Measurements from ENCODE around the gene CCDC92.

The CCDC92 gene

DNA sequence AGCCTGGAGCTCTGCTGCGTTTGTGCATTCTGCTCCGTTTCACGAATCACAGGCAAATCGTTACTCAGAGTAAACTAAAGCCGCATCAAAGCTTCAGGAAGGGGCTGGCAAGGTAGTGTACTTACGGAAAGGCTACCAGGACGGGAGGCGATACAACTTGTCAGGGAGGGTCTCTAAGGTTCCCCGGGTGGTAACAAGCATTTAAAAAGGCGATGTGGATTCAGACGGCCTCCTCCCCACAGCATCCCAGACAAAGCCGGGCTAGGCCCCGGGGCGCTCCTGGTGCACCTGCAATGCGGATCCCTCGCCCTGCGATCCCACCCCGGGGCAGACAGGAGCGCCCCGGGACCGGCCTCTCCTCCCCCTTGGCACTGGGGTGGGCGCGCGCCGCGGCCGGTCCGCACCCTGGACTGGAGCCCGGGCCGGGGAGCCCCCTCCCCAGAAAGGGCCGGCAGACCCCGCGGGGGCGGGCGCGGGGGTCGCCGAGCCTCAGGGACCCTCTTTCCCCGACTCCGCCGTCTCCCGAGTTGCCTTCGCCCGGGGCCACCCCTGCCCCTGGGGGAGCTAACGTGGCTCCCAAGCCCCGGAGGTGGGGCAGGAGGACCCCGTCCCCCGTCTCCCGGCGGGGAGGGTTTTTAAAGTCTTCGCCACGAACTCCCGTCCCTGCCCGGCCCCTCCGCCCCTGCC lies 718 bp downstream of the CCDC92 start:
- TF ChIP-seq OSR1 (CRISPR knock-in tag; IDR thresholded peaks at IDR 0.05) (no peak), RARB (CRISPR knock-in tag; IDR thresholded peaks at IDR 0.05) (no peak), SNAI2 (CRISPR knock-in tag; IDR thresholded peaks at IDR 0.05) (no peak), TCF4 (CRISPR knock-in tag; IDR thresholded peaks at IDR 0.05; ENCODE audit: borderline replicate concordance) (no peak), ISL1 (CRISPR knock-in tag; IDR thresholded peaks at IDR 0.05) (no peak), GLIS3 (CRISPR knock-in tag; IDR thresholded peaks at IDR 0.05) (no peak), CSDC2 (CRISPR knock-in tag; IDR thresholded peaks at IDR 0.05) (no peak), ESRRG (CRISPR knock-in tag; IDR thresholded peaks at IDR 0.05) (no peak), PPARA (CRISPR knock-in tag; IDR thresholded peaks at IDR 0.05; ENCODE audit: borderline replicate concordance) (no peak), ZC3H10 (CRISPR knock-in tag; IDR thresholded peaks at IDR 0.05) (no peak), BACH2 (CRISPR knock-in tag; IDR thresholded peaks at IDR 0.05; ENCODE audit: borderline replicate concordance) (no peak), ZNF70 (CRISPR knock-in tag; IDR thresholded peaks at IDR 0.05) (no peak), ZNF565 (CRISPR knock-in tag; conservative IDR thresholded peaks at IDR 0.05; ENCODE audit: low read depth) (no peak), TOX (CRISPR knock-in tag; IDR thresholded peaks at IDR 0.05; ENCODE audit: borderline replicate concordance) (no peak), ARNTL (CRISPR knock-in tag; IDR thresholded peaks at IDR 0.05; ENCODE audit: borderline replicate concordance, low read depth) (no peak), ZFP3 (CRISPR knock-in tag; IDR thresholded peaks at IDR 0.05) (no peak)
- TF ChIP-seq, protein P1, sequence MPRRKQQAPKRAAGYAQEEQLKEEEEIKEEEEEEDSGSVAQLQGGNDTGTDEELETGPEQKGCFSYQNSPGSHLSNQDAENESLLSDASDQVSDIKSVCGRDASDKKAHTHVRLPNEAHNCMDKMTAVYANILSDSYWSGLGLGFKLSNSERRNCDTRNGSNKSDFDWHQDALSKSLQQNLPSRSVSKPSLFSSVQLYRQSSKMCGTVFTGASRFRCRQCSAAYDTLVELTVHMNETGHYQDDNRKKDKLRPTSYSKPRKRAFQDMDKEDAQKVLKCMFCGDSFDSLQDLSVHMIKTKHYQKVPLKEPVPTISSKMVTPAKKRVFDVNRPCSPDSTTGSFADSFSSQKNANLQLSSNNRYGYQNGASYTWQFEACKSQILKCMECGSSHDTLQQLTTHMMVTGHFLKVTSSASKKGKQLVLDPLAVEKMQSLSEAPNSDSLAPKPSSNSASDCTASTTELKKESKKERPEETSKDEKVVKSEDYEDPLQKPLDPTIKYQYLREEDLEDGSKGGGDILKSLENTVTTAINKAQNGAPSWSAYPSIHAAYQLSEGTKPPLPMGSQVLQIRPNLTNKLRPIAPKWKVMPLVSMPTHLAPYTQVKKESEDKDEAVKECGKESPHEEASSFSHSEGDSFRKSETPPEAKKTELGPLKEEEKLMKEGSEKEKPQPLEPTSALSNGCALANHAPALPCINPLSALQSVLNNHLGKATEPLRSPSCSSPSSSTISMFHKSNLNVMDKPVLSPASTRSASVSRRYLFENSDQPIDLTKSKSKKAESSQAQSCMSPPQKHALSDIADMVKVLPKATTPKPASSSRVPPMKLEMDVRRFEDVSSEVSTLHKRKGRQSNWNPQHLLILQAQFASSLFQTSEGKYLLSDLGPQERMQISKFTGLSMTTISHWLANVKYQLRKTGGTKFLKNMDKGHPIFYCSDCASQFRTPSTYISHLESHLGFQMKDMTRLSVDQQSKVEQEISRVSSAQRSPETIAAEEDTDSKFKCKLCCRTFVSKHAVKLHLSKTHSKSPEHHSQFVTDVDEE (CRISPR knock-in tag; IDR thresholded peaks at IDR 0.05): no peak
- TF ChIP-seq, protein P2, sequence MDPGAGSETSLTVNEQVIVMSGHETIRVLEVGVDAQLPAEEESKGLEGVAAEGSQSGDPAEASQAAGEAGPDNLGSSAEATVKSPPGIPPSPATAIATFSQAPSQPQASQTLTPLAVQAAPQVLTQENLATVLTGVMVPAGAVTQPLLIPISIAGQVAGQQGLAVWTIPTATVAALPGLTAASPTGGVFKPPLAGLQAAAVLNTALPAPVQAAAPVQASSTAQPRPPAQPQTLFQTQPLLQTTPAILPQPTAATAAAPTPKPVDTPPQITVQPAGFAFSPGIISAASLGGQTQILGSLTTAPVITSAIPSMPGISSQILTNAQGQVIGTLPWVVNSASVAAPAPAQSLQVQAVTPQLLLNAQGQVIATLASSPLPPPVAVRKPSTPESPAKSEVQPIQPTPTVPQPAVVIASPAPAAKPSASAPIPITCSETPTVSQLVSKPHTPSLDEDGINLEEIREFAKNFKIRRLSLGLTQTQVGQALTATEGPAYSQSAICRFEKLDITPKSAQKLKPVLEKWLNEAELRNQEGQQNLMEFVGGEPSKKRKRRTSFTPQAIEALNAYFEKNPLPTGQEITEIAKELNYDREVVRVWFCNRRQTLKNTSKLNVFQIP (CRISPR knock-in tag; IDR thresholded peaks at IDR 0.05; ENCODE audit: borderline replicate concordance, low read depth): no peak
- TF ChIP-seq, protein P3, sequence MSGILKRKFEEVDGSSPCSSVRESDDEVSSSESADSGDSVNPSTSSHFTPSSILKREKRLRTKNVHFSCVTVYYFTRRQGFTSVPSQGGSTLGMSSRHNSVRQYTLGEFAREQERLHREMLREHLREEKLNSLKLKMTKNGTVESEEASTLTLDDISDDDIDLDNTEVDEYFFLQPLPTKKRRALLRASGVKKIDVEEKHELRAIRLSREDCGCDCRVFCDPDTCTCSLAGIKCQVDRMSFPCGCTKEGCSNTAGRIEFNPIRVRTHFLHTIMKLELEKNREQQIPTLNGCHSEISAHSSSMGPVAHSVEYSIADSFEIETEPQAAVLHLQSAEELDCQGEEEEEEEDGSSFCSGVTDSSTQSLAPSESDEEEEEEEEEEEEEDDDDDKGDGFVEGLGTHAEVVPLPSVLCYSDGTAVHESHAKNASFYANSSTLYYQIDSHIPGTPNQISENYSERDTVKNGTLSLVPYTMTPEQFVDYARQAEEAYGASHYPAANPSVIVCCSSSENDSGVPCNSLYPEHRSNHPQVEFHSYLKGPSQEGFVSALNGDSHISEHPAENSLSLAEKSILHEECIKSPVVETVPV (CRISPR knock-in tag; IDR thresholded peaks at IDR 0.05): no peak
- TF ChIP-seq, protein P4, sequence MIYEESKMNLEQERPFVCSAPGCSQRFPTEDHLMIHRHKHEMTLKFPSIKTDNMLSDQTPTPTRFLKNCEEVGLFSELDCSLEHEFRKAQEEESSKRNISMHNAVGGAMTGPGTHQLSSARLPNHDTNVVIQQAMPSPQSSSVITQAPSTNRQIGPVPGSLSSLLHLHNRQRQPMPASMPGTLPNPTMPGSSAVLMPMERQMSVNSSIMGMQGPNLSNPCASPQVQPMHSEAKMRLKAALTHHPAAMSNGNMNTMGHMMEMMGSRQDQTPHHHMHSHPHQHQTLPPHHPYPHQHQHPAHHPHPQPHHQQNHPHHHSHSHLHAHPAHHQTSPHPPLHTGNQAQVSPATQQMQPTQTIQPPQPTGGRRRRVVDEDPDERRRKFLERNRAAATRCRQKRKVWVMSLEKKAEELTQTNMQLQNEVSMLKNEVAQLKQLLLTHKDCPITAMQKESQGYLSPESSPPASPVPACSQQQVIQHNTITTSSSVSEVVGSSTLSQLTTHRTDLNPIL (CRISPR knock-in tag; IDR thresholded peaks at IDR 0.05; ENCODE audit: low read depth): no peak
- ATAC-seq: peak; percentile 57

DNA sequence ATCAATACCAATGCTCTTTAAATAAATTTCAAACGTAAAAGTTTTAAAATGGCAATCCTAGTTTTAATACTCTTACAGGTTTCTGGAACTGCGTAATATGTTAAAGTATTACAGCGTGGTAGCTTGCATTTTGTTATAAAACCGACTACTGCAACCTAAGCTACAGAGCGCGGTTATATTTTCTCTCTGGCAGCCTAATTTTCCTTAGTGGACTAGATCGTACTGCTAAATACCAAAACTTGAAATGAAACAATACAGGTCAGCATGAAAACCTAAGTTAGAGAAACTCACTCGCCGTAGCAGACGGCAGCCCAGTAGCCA lies 1.2 kb downstream of the CCDC92 start:
- no peak for ATAC-seq
- TF ChIP-seq ZFP30 (CRISPR knock-in tag; IDR thresholded peaks at IDR 0.05): no peak
- no peak for TF ChIP-seq BACH2 (CRISPR knock-in tag; IDR thresholded peaks at IDR 0.05; ENCODE audit: borderline replicate concordance)
- no peak for TF ChIP-seq OSR1 (CRISPR knock-in tag; IDR thresholded peaks at IDR 0.05)
- TF ChIP-seq SNAI2 (CRISPR knock-in tag; IDR thresholded peaks at IDR 0.05): no peak
- TF ChIP-seq, protein P3 (CRISPR knock-in tag; IDR thresholded peaks at IDR 0.05): no peak
- TF ChIP-seq RARB (CRISPR knock-in tag; IDR thresholded peaks at IDR 0.05): no peak
- TF ChIP-seq ISL1 (CRISPR knock-in tag; IDR thresholded peaks at IDR 0.05): no peak
- no peak for TF ChIP-seq GLIS3 (CRISPR knock-in tag; IDR thresholded peaks at IDR 0.05)
- no peak for TF ChIP-seq TOX (CRISPR knock-in tag; IDR thresholded peaks at IDR 0.05; ENCODE audit: borderline replicate concordance)
- no peak for TF ChIP-seq ZNF8 (CRISPR knock-in tag; IDR thresholded peaks at IDR 0.05)
- TF ChIP-seq, protein P2 (CRISPR knock-in tag; IDR thresholded peaks at IDR 0.05; ENCODE audit: borderline replicate concordance, low read depth): no peak
- TF ChIP-seq ESRRG (CRISPR knock-in tag; IDR thresholded peaks at IDR 0.05): no peak
- TF ChIP-seq PPARA (CRISPR knock-in tag; IDR thresholded peaks at IDR 0.05; ENCODE audit: borderline replicate concordance): no peak
